ENCODE data around the gene VCPKMT.

- TF ChIP-seq CTCF (IDR thresholded peaks at IDR 0.05) (no peak), POLR2A (IDR thresholded peaks at IDR 0.05) (no peak)
Observed at GRCh38 chr14:50088117-50088515, 28.3 kb downstream of the VCPKMT start.
